GM12878 (cell line): ENCODE data around the gene CLC. TPM values are rescaled to one million over a fixed set of nuclear protein-coding genes. Genes with fewer than 3 reads are reported as not detected.

Experiments used
- ATAC-seq: fragments of 200-7000 bp; cut with Tn5 transposase; 3 replicates; pipeline ENCODE4 v1.9.1; 2020; ENCODE audit warnings: mild to moderate bottlenecking, moderate library complexity
- BruUV-seq: library from RNA; stranded (reverse); fragments of 400-500 nt; replicated peaks from 2 replicates; lab custom pipeline; 2021; lab: Mats Ljungman, UMichigan
- CTCF ChIA-PET: fragments of 300-600 bp; sonication (Branson Sonifier 250); formaldehyde crosslinking; extraction: SDS; loops from one replicate; lab custom pipeline; 2021; ENCODE audit warnings: inconsistent platforms; lab: Yijun Ruan, JAX
- POLR2A ChIA-PET: fragments of 350-600 bp; formaldehyde crosslinking; extraction: SDS; loops from one replicate; lab custom pipeline; 2021; ENCODE audit warnings: inconsistent platforms; lab: Charles Lee
- RAD21 ChIA-PET: fragments of 300-600 bp; sonication (Branson Sonifier 250); formaldehyde crosslinking; loops from one replicate; lab custom pipeline; 2023; ENCODE audit warnings: antibody characterized with exemption; ENCODE audit not compliant: unreplicated experiment; lab: Charles Lee
- SMC1A ChIA-PET: fragments of 300-600 bp; sonication (Branson Sonifier 250); formaldehyde crosslinking; loops from one replicate; lab custom pipeline; 2023; ENCODE audit not compliant: unreplicated experiment, uncharacterized antibody; lab: Charles Lee
- DNase-seq: peaks from one replicate; pipeline ENCODE4 v3.0.0-alpha.2; 2011; ENCODE audit warnings: low read depth, low spot score
- FAIRE-seq: peaks from 3 replicates; lab custom pipeline; 2011; peaks lifted over from hg19 to GRCh38; lab: Jason Lieb, UNC
- H2AFZ ChIP-seq: 2 replicates; pipeline ENCODE4 v1.6.0; 2011; ENCODE audit warnings: low read depth, low read length, control low read depth; ENCODE audit not compliant: control insufficient read depth
- H3K27ac ChIP-seq: 2 replicates; pipeline ENCODE4 v1.5.1; 2011; ENCODE audit warnings: control low read depth; ENCODE audit not compliant: control insufficient read depth, insufficient read depth
- H3K27me3 ChIP-seq, 2 experiments: replicated peaks in 1 of 2; 2 replicates each; pipeline versions ENCODE4 v1.6.0 to v1.6.1; 2011; ENCODE audit warnings: low read length in 1 of 2; ENCODE audit not compliant: control insufficient read depth in 2 of 2, insufficient read depth in 2 of 2
- H3K36me3 ChIP-seq, 2 experiments: 2 replicates each; pipeline ENCODE4 v1.5.1; 2011; ENCODE audit warnings: low read length in 1 of 2; ENCODE audit not compliant: control insufficient read depth in 2 of 2, insufficient read depth in 2 of 2
- H3K4me1 ChIP-seq: 2 replicates; pipeline ENCODE4 v1.6.1; 2011; ENCODE audit warnings: mild to moderate bottlenecking, low read length, moderate library complexity, mixed read lengths; ENCODE audit not compliant: control insufficient read depth, insufficient read depth
- H3K4me2 ChIP-seq: 2 replicates; pipeline ENCODE4 v1.6.0; 2011; ENCODE audit warnings: control low read depth; ENCODE audit not compliant: control insufficient read depth, insufficient read depth
- H3K4me3 ChIP-seq: fragments of 200-600 bp; sonication (generic); 2 replicates; pipeline ENCODE4 v1.5.1; 2016
- H3K79me2 ChIP-seq: 2 replicates; pipeline ENCODE4 v1.6.0; 2011; ENCODE audit warnings: low read length; ENCODE audit not compliant: control insufficient read depth, insufficient read depth
- H3K9ac ChIP-seq: 2 replicates; pipeline ENCODE4 v1.8.0; 2011; ENCODE audit warnings: low read length, control low read depth, mixed read lengths; ENCODE audit not compliant: control insufficient read depth, insufficient read depth
- H3K9me3 ChIP-seq: replicated peaks from 3 replicates; pipeline ENCODE4 v1.5.1; 2011; ENCODE audit warnings: mild to moderate bottlenecking, low read length; ENCODE audit not compliant: control insufficient read depth, insufficient read depth
- H4K20me1 ChIP-seq: 2 replicates; pipeline ENCODE4 v1.6.0; 2011; ENCODE audit not compliant: control insufficient read depth, insufficient read depth
- CREB1 ChIP-seq: IDR thresholded peaks from 2 replicates; pipeline ENCODE4 v1.6.1; 2012; ENCODE audit warnings: low read depth, mild to moderate bottlenecking, inconsistent platforms
- GATAD2B ChIP-seq: fragments of 450-650 bp; conservative IDR thresholded peaks from 2 replicates; pipeline ENCODE4 v1.6.1; 2017; ENCODE audit warnings: low read depth, mild to moderate bottlenecking, moderate library complexity
- IKZF2 ChIP-seq, 2 experiments: fragments of 450-650 bp; IDR thresholded peaks; 2 replicates each; pipeline ENCODE4 v1.6.1; 2017; ENCODE audit warnings: mild to moderate bottlenecking in 2 of 2, moderate library complexity in 2 of 2
- MYB ChIP-seq: fragments of 150-350 bp; IDR thresholded peaks from 2 replicates; pipeline ENCODE4 v1.6.1; 2014; ENCODE audit warnings: mild to moderate bottlenecking, low read depth, low read length, borderline replicate concordance
- NFXL1 ChIP-seq: fragments of 450-650 bp; IDR thresholded peaks from 2 replicates; pipeline ENCODE4 v1.6.1; 2017; ENCODE audit warnings: antibody characterized with exemption, mild to moderate bottlenecking, borderline replicate concordance
- PAX5 ChIP-seq: IDR thresholded peaks from 2 replicates; pipeline ENCODE4 v1.6.1; 2011; ENCODE audit warnings: low read depth, low read length, borderline replicate concordance
- RUNX3 ChIP-seq: IDR thresholded peaks from 2 replicates; pipeline ENCODE4 v1.6.1; 2012; ENCODE audit warnings: low read length, inconsistent platforms
- TAF1 ChIP-seq: IDR thresholded peaks from 2 replicates; pipeline ENCODE4 v1.6.1; 2011; ENCODE audit warnings: mild to moderate bottlenecking, low read depth, low read length, borderline replicate concordance
- WGBS: methylation state at CpG from one replicate; pipeline ENCODE4 v1.1.6; 2016; ENCODE audit warnings: low lambda C conversion rate; ENCODE audit not compliant: insufficient replicate concordance, insufficient coverage; ENCODE audit errors: missing lambda C conversion rate; 5-methylcytosine and 5-hydroxymethylcytosine counted together
- in situ Hi-C: fragments of 300-500 bp; cut with MboI; formaldehyde crosslinking; loops from 9 replicates; pipeline ENCODE4 v1.14.3; 2018; ENCODE audit warnings: mixed read lengths
- intact Hi-C: fragments of 100-400 bp; cut with micrococcal nuclease; formaldehyde crosslinking; loops from one replicate; pipeline ENCODE4 v1.14.2; 2022; ENCODE audit not compliant: unreplicated experiment
- polyA plus RNA-seq, 11 experiments: library from polyadenylated mRNA; depleted of rRNA in 4 of 11; unstranded in 6 of 11; stranded (reverse) in 5 of 11; fragments of >200 nt; fragmentation: Nextera tagmentation in 4 of 11; fragmentation: Illumina TruSeq in 1 of 11; extraction: Ambion mirVana in 4 of 11; extraction: Trizol in 1 of 11; gene quantifications; 1 replicate in 1 of 11; 2 replicates in 10 of 11; pipeline versions ENCODE4 v1.2.1 to v1.2.3, GENCODE V29; 2011 to 2016; ENCODE audit warnings: inconsistent platforms in 2 of 11, missing spikeins in 2 of 11, low read depth in 1 of 11
- total RNA-seq, 4 experiments: library from RNA; depleted of rRNA in 3 of 4; stranded (reverse); fragments of >200 nt in 3 of 4; fragmentation: Illumina TruSeq in 1 of 4; extraction: Trizol in 1 of 4; gene quantifications; 2 replicates each; pipeline versions ENCODE4 v1.2.1 to v1.2.3, GENCODE V29; 2013 to 2021
- TF ChIP-seq, protein P1 (sequence below): IDR thresholded peaks from 2 replicates; pipeline ENCODE4 v1.6.1; 2012; ENCODE audit warnings: low read depth, low read length, improper control_type of control experiment
- TF ChIP-seq, protein P2 (sequence below): fragments of 450-650 bp; conservative IDR thresholded peaks from 2 replicates; pipeline ENCODE4 v1.6.1; 2017; ENCODE audit warnings: mild to moderate bottlenecking, moderate library complexity
- TF ChIP-seq, protein P3 (sequence below): IDR thresholded peaks from 2 replicates; pipeline ENCODE4 v1.6.1; 2012; ENCODE audit warnings: improper control_type of control experiment, low read depth, low read length; ENCODE audit not compliant: insufficient replicate concordance

The CLC gene
- total and polyA plus RNA-seq, 10 of the 15 experiments (the other 5 are each of a cell fraction or from before 2014, with no cell fraction given): 0.18 to 0.36 (median 0.29) TPM; not detected in 4

DNA sequence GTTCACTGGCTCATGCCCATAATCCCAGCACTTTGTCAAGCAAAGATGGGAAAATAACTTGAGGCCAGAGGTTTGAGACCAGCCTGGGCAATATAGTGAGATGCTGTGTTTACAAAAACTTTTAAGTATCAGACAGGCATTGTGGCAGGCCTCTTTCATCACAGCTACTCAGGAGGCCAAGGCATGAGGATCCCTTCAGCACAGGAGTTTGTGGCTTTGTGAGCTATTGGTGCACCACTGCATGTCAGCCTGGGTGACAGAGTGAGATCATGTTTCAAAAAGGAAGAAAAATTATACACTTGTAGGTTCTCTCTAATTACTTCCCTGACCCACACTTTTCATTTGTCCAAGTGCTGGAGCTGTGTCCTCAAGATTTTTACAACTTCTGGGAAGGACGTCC is 45.0 kb downstream of the CLC start:
- no peaks in the 10 kb centered on the region for H3K27me3 ChIP-seq
- peaks cover 19% of the 10 kb centered on the region for H3K4me1 ChIP-seq
- POLR2A ChIA-PET: interaction anchor here (0.7 to 1.2 kb wide), 2 partner anchors 10 to 13 kb away, joined by 3 to 4 read pairs; no protein-coding TSS in a partner anchor
- RAD21 ChIA-PET: interaction anchor here (0.8 to 1.0 kb wide), 4 partner anchors 8 to 152 kb away, joined by 3 to 4 read pairs (median 4); no protein-coding TSS in a partner anchor
- peaks cover 2% of the 10 kb centered on the region; the same call in 2 of the 3 replicates for H3K9me3 ChIP-seq
- FAIRE-seq (no peak), ATAC-seq (peak; percentile 68), DNase-seq (no peak)
- H3K27ac ChIP-seq: peak overlapping the region; percentile 47
- no peak overlapping the region for H3K4me3 ChIP-seq
- no peaks in the 10 kb centered on the region for H4K20me1 ChIP-seq
- TF ChIP-seq TAF1 (no peak), GATAD2B (no peak), PAX5 (no peak), NFXL1 (no peak), RUNX3 (peak; percentile 50; the same call in 1 of the 2 replicates), CREB1 (0 out of 2 replicates have a peak, but pooled peaks have one; percentile 13), IKZF2 (IDR thresholded peaks at IDR 0.05) (0 out of 4 replicates have a peak, but pooled peaks of 1 of the 2 experiments have one; percentile 5), MYB (no peak)
- TF ChIP-seq, protein P1, sequence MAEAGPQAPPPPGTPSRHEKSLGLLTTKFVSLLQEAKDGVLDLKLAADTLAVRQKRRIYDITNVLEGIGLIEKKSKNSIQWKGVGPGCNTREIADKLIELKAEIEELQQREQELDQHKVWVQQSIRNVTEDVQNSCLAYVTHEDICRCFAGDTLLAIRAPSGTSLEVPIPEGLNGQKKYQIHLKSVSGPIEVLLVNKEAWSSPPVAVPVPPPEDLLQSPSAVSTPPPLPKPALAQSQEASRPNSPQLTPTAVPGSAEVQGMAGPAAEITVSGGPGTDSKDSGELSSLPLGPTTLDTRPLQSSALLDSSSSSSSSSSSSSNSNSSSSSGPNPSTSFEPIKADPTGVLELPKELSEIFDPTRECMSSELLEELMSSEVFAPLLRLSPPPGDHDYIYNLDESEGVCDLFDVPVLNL: no peak
- TF ChIP-seq, protein P2, sequence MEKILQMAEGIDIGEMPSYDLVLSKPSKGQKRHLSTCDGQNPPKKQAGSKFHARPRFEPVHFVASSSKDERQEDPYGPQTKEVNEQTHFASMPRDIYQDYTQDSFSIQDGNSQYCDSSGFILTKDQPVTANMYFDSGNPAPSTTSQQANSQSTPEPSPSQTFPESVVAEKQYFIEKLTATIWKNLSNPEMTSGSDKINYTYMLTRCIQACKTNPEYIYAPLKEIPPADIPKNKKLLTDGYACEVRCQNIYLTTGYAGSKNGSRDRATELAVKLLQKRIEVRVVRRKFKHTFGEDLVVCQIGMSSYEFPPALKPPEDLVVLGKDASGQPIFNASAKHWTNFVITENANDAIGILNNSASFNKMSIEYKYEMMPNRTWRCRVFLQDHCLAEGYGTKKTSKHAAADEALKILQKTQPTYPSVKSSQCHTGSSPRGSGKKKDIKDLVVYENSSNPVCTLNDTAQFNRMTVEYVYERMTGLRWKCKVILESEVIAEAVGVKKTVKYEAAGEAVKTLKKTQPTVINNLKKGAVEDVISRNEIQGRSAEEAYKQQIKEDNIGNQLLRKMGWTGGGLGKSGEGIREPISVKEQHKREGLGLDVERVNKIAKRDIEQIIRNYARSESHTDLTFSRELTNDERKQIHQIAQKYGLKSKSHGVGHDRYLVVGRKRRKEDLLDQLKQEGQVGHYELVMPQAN: no peak
- TF ChIP-seq, protein P3, sequence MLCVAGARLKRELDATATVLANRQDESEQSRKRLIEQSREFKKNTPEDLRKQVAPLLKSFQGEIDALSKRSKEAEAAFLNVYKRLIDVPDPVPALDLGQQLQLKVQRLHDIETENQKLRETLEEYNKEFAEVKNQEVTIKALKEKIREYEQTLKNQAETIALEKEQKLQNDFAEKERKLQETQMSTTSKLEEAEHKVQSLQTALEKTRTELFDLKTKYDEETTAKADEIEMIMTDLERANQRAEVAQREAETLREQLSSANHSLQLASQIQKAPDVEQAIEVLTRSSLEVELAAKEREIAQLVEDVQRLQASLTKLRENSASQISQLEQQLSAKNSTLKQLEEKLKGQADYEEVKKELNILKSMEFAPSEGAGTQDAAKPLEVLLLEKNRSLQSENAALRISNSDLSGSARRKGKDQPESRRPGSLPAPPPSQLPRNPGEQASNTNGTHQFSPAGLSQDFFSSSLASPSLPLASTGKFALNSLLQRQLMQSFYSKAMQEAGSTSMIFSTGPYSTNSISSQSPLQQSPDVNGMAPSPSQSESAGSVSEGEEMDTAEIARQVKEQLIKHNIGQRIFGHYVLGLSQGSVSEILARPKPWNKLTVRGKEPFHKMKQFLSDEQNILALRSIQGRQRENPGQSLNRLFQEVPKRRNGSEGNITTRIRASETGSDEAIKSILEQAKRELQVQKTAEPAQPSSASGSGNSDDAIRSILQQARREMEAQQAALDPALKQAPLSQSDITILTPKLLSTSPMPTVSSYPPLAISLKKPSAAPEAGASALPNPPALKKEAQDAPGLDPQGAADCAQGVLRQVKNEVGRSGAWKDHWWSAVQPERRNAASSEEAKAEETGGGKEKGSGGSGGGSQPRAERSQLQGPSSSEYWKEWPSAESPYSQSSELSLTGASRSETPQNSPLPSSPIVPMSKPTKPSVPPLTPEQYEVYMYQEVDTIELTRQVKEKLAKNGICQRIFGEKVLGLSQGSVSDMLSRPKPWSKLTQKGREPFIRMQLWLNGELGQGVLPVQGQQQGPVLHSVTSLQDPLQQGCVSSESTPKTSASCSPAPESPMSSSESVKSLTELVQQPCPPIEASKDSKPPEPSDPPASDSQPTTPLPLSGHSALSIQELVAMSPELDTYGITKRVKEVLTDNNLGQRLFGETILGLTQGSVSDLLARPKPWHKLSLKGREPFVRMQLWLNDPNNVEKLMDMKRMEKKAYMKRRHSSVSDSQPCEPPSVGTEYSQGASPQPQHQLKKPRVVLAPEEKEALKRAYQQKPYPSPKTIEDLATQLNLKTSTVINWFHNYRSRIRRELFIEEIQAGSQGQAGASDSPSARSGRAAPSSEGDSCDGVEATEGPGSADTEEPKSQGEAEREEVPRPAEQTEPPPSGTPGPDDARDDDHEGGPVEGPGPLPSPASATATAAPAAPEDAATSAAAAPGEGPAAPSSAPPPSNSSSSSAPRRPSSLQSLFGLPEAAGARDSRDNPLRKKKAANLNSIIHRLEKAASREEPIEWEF: no peak
- CTCF ChIA-PET: interaction anchor here (1.2 kb wide), 1 partner anchor 100 kb away, joined by 3 read pairs; no protein-coding TSS in a partner anchor
- SMC1A ChIA-PET: interaction anchor here (1.0 to 1.4 kb wide), 3 partner anchors 8 to 16 kb away, joined by 5 read pairs; no protein-coding TSS in a partner anchor
- in situ Hi-C loops: no loop called here
- intact Hi-C loops: no loop called here
- 60% methylated on average over 1 of the region's 1 CpG for WGBS
- no peak overlapping the region for H3K9ac ChIP-seq
- BruUV-seq: no TSS peak
- no peak overlapping the region for H3K4me2 ChIP-seq
- H3K36me3 ChIP-seq: no peaks in the 10 kb centered on the region
- H2AFZ ChIP-seq: no peak overlapping the region; the same call in 1 of the 2 replicates
- no peaks in the 10 kb centered on the region for H3K79me2 ChIP-seq
